Panc1 (cell line): Measurements from ENCODE around the gene PPCDC. TPM values are rescaled to one million over a fixed set of nuclear protein-coding genes. Genes with fewer than 3 reads are reported as not detected.

Experiments used
- ATAC-seq: fragments of 200-7000 bp; cut with Tn5 transposase; 2 replicates; pipeline ENCODE4 v1.9.1; 2020; ENCODE audit warnings: mild to moderate bottlenecking, moderate library complexity
- BruUV-seq: library from RNA; stranded (reverse); fragments of 400-500 nt; replicated peaks from 2 replicates; lab custom pipeline; 2021; lab: Mats Ljungman, UMichigan
- CTCF ChIA-PET: fragments of 300-600 bp; sonication (Branson Sonifier 250); formaldehyde crosslinking; loops from one replicate; lab custom pipeline; 2022; ENCODE audit warnings: antibody characterized with exemption; lab: Charles Lee
- POLR2A ChIA-PET: fragments of 300-600 bp; sonication (Branson Sonifier 250); formaldehyde crosslinking; loops from one replicate; lab custom pipeline; 2022; ENCODE audit warnings: antibody characterized with exemption; lab: Charles Lee
- DNase-seq: peaks from one replicate; pipeline ENCODE4 v3.0.0-alpha.2; 2010; ENCODE audit warnings: low read depth, low spot score
- H3K27ac ChIP-seq: 2 replicates; pipeline ENCODE4 v1.5.1; 2011; ENCODE audit warnings: mild to moderate bottlenecking, low read length, inconsistent platforms
- H3K27me3 ChIP-seq: fragments of 200-500 bp; sonication (Bioruptor generic); 2 replicates; pipeline ENCODE4 v1.6.0; 2014; ENCODE audit warnings: low read length, inconsistent platforms; ENCODE audit not compliant: control insufficient read depth, insufficient read depth
- H3K36me3 ChIP-seq: fragments of 200-500 bp; sonication (Bioruptor generic); 2 replicates; pipeline ENCODE4 v1.5.1; 2014; ENCODE audit warnings: inconsistent platforms, mild to moderate bottlenecking, low read length, moderate library complexity; ENCODE audit not compliant: control insufficient read depth, insufficient read depth
- H3K4me1 ChIP-seq: 2 replicates; pipeline ENCODE4 v1.5.1; 2011; ENCODE audit warnings: inconsistent platforms, mild to moderate bottlenecking, low read length, moderate library complexity; ENCODE audit not compliant: control insufficient read depth, insufficient read depth
- H3K4me3 ChIP-seq, 2 experiments: 2 replicates each; pipeline ENCODE4 v1.5.1; 2011 to 2012; ENCODE audit warnings: low read depth in 2 of 2, low read length in 2 of 2, mild to moderate bottlenecking in 2 of 2, inconsistent platforms in 1 of 2, moderate library complexity in 1 of 2
- H3K9me3 ChIP-seq: fragments of 200-500 bp; sonication (Bioruptor generic); 2 replicates; pipeline ENCODE4 v1.5.1; 2014; ENCODE audit warnings: low read depth, mild to moderate bottlenecking, inconsistent platforms, low read length, moderate library complexity; ENCODE audit not compliant: control insufficient read depth, insufficient read depth
- POLR2AphosphoS5 ChIP-seq: IDR thresholded peaks from 2 replicates; pipeline ENCODE4 v1.6.1; 2012; ENCODE audit warnings: mild to moderate bottlenecking, low read depth, low read length, moderate library complexity
- SIN3A ChIP-seq: IDR thresholded peaks from 2 replicates; pipeline ENCODE4 v1.6.1; 2012; ENCODE audit warnings: low read depth, mild to moderate bottlenecking, low read length, moderate library complexity, borderline replicate concordance; ENCODE audit not compliant: insufficient read depth
- TCF7L2 ChIP-seq: IDR thresholded peaks from 2 replicates; pipeline ENCODE4 v1.6.1; 2011; ENCODE audit warnings: mild to moderate bottlenecking, low read depth, low read length, inconsistent platforms
- in situ Hi-C: cut with HindIII; loops from 2 replicates; pipeline ENCODE4 v1.10.0; 2016; ENCODE audit warnings: low sequenced_read_pairs, low pct_unique_long_range_greater_than_20kb
- intact Hi-C: fragments of 100-400 bp; cut with micrococcal nuclease; formaldehyde crosslinking; loops from one replicate; pipeline ENCODE4 v1.10.0; 2022; ENCODE audit not compliant: unreplicated experiment
- total RNA-seq: library from RNA; stranded (reverse); gene quantifications from one replicate; pipeline ENCODE4 v1.2.1, GENCODE V29; 2021; ENCODE audit not compliant: unreplicated experiment
- TF ChIP-seq, protein P1 (sequence below): fragments of 450-650 bp; IDR thresholded peaks from 2 replicates; pipeline ENCODE4 v1.5.1; 2017; ENCODE audit warnings: mild to moderate bottlenecking
- TF ChIP-seq, protein P2 (sequence below), 2 experiments: IDR thresholded peaks; 2 replicates each; pipeline ENCODE4 v1.6.1; 2011 to 2012; ENCODE audit warnings: low read depth in 2 of 2, control low read depth in 1 of 2, low read length in 1 of 2, mild to moderate bottlenecking in 1 of 2, moderate library complexity in 1 of 2; ENCODE audit not compliant: insufficient read depth in 1 of 2

PPCDC gene
- total RNA-seq, 1 experiment from 2014 or later = 26.1 TPM

DNA sequence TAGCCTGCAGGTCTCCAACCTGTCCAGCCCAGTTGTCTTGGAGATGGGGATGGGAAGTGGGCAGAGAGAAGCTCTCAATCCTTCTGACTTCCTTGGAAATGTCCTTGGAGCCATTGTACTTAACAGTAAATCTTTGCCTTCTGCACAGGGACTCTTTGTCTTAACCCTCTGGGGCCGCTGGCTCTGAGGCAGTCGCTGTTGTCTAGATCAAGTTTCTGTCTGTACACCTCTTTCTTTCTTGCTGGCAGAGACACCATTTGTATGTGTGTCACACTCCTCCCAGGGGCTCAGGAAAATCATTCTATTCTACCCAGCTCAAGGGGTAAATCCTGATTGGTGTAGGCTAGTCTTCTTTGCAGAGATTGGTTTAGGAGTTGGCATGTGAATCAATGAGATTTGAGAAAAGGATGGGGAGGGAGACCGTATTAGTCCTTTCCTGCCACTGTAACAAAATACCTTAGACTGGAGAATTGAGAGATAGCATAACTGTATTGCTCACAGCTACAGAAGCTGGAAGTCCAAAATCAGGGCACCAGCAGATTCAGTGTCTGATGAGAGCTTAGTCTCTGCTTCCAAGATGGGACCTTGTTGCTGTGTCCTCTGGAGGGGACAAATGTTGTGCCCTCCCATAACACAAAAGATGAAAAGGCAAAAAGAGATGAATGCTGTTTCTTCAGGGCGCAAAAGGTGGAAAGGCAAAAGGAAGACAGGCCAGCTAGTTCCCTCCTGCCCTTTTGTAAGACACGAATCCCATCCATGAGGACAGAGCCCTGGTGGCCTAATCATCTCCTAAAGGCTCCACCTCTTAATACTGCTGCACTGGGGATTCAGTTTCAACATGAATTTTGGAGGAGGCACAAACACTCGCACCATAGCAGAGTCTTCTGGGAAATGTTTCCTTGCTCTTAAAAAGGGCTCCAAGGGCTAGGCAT is 66.3 kb downstream of the PPCDC start:
- H3K27me3 ChIP-seq = no peaks in the 10 kb centered on the region
- no TSS peak for BruUV-seq
- intact Hi-C loops = no loop called here
- in situ Hi-C loops = no loop called here
- no peak overlapping the region for H3K4me3 ChIP-seq
- no peak for TF ChIP-seq SIN3A
- TF ChIP-seq, protein P1, sequence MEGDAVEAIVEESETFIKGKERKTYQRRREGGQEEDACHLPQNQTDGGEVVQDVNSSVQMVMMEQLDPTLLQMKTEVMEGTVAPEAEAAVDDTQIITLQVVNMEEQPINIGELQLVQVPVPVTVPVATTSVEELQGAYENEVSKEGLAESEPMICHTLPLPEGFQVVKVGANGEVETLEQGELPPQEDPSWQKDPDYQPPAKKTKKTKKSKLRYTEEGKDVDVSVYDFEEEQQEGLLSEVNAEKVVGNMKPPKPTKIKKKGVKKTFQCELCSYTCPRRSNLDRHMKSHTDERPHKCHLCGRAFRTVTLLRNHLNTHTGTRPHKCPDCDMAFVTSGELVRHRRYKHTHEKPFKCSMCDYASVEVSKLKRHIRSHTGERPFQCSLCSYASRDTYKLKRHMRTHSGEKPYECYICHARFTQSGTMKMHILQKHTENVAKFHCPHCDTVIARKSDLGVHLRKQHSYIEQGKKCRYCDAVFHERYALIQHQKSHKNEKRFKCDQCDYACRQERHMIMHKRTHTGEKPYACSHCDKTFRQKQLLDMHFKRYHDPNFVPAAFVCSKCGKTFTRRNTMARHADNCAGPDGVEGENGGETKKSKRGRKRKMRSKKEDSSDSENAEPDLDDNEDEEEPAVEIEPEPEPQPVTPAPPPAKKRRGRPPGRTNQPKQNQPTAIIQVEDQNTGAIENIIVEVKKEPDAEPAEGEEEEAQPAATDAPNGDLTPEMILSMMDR = no peak
- TF ChIP-seq TCF7L2 = no peak
- TF ChIP-seq, protein P2, sequence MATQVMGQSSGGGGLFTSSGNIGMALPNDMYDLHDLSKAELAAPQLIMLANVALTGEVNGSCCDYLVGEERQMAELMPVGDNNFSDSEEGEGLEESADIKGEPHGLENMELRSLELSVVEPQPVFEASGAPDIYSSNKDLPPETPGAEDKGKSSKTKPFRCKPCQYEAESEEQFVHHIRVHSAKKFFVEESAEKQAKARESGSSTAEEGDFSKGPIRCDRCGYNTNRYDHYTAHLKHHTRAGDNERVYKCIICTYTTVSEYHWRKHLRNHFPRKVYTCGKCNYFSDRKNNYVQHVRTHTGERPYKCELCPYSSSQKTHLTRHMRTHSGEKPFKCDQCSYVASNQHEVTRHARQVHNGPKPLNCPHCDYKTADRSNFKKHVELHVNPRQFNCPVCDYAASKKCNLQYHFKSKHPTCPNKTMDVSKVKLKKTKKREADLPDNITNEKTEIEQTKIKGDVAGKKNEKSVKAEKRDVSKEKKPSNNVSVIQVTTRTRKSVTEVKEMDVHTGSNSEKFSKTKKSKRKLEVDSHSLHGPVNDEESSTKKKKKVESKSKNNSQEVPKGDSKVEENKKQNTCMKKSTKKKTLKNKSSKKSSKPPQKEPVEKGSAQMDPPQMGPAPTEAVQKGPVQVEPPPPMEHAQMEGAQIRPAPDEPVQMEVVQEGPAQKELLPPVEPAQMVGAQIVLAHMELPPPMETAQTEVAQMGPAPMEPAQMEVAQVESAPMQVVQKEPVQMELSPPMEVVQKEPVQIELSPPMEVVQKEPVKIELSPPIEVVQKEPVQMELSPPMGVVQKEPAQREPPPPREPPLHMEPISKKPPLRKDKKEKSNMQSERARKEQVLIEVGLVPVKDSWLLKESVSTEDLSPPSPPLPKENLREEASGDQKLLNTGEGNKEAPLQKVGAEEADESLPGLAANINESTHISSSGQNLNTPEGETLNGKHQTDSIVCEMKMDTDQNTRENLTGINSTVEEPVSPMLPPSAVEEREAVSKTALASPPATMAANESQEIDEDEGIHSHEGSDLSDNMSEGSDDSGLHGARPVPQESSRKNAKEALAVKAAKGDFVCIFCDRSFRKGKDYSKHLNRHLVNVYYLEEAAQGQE (IDR thresholded peaks at IDR 0.05; ENCODE audit: insufficient read depth in 1 of 2, low read depth in 2 of 2, low read length in 1 of 2) = no peak
- TF ChIP-seq POLR2AphosphoS5 = no peak
- no peaks in the 10 kb centered on the region for H3K4me1 ChIP-seq
- ChIA-PET POLR2A (no interaction called here), CTCF (interaction anchor here (0.6 kb wide), 2 partner anchors 55 to 305 kb away, joined by 3 read pairs; no protein-coding TSS in a partner anchor)
- DNase-seq (no peak), ATAC-seq (no peak)
- no peak overlapping the region for H3K27ac ChIP-seq
- H3K9me3 ChIP-seq = no peaks in the 10 kb centered on the region
- no peaks in the 10 kb centered on the region for H3K36me3 ChIP-seq

DNA sequence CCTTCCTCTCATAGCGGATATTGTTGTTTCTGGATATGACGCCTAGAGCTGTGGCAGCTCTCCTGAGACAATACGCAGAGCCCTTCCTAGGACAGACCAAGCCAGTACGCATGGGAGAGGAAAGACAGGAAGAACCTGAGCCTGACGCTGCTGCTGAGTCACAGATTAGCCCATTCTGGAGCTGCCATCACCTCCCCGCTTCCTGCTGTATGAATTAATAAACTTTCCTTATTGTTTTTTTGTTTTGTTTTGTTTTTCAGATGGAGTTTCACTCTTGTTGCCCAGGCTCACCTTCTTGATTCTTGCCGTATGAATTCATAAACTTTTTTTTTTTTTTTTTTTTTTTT is 67.0 kb downstream of the PPCDC start:
- in situ Hi-C loops (no loop called here), intact Hi-C loops (no loop called here)
- H3K4me3 ChIP-seq = no peak overlapping the region
- no peaks in the 10 kb centered on the region for H3K4me1 ChIP-seq
- ATAC-seq (no peak), DNase-seq (no peak)
- CTCF ChIA-PET = no interaction called here
- no peak for TF ChIP-seq SIN3A
- TF ChIP-seq, protein P1 = no peak
- TF ChIP-seq, protein P2 (IDR thresholded peaks at IDR 0.05; ENCODE audit: insufficient read depth in 1 of 2, low read depth in 2 of 2, low read length in 1 of 2) = no peak
- TF ChIP-seq TCF7L2 = no peak
- H3K27ac ChIP-seq = no peak overlapping the region
- POLR2A ChIA-PET = no interaction called here
- H3K9me3 ChIP-seq = no peaks in the 10 kb centered on the region
- BruUV-seq = no TSS peak
- H3K27me3 ChIP-seq = no peaks in the 10 kb centered on the region
- H3K36me3 ChIP-seq = no peaks in the 10 kb centered on the region
